Endothelial cell of umbilical vein (primary cell): Measurements from ENCODE around the gene CSMD2.

Experiments
- CTCF ChIP-seq, 2 donors: IDR thresholded peaks; 1 replicate in 1 of 2; 2 replicates in 1 of 2; pipeline ENCODE4 v1.5.1; 2011; ENCODE audit warnings: low read length in 2 of 2, mild to moderate bottlenecking in 2 of 2, moderate library complexity in 2 of 2, control low read depth in 1 of 2, inconsistent platforms in 1 of 2, low read depth in 1 of 2; ENCODE audit not compliant: insufficient read depth in 1 of 2; ENCODE audit errors: extremely low read depth in 1 of 2
- EZH2 ChIP-seq: IDR thresholded peaks from 2 replicates; pipeline ENCODE4 v1.6.1; 2012; ENCODE audit warnings: borderline replicate concordance, low read depth, mild to moderate bottlenecking, moderate library complexity, low read length, inconsistent platforms; ENCODE audit not compliant: severe bottlenecking
- MYC ChIP-seq: IDR thresholded peaks from one replicate; pipeline ENCODE4 v1.6.1; 2011; ENCODE audit warnings: mild to moderate bottlenecking, low read depth, low read length
- POLR2AphosphoS5 ChIP-seq: IDR thresholded peaks from 2 replicates; pipeline ENCODE4 v1.6.1; 2012; ENCODE audit warnings: low read depth, mild to moderate bottlenecking, control low read depth, low read length, moderate library complexity; ENCODE audit not compliant: insufficient read depth

DNA sequence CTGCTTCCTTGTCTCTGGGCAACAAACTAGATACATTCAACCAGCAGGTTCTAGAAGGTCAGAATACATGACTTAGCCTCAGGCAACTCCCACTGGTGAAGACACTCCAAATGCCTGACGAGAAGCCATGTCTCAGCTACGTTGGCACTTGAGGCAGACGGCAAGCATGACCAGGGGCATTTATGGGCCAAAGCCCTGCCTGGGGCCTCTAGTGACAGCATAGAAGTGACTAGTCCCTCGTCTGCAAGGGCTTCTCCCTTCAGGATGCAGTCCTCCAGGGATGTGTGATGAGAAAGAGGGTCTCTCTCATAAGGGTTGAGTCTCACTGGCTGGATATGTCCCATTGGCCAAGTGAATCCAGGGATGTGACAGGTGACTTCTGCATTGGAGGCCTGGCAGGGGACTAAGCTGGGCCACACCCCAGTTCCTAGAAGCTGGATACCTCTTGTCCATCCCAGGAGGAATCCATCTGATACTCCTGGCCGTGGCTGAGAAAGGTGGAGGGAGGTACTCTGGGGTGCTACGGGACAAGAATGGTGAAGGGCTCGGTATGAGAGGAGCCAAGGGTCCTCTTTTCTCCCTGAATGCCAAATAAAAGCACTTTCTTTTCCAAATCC lies 449.7 kb downstream of the CSMD2 start:
- TF ChIP-seq CTCF (IDR thresholded peaks at IDR 0.05; ENCODE audit: extremely low read depth in 1 of 2, insufficient read depth in 1 of 2, low read depth in 1 of 2, low read length in 2 of 2) (no peak), MYC (no peak), POLR2AphosphoS5 (no peak), EZH2 (no peak)
